Measurements from ENCODE around the gene MREG.

DNA sequence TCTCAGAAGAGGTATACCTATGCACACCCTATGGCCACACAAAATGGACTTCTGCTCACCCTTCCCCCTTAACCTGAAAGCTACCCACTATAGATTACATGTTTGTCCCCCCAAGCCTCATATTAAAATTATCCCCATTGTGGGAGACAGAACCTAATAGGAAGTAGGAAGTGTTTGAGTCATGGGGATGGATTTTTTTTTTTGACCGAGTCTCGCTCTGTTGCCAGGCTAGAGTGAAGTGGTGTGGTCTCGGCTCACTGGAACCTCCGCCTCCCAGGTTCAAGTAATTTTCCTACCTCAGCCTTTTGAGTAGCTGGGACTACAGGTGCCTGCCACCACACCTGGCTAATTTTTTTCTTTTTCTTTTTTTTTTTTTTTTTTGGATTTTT is 98.6 kb downstream of the MREG start:
- TF ChIP-seq ZNF112 (tag by site-specific recombination; IDR thresholded peaks at IDR 0.05): no peak
- TF ChIP-seq ZNF114 (tag by site-specific recombination; IDR thresholded peaks at IDR 0.05): no peak

Data from HEK293 (cell line).